Measurements from ENCODE around the gene HRC. TPM values are rescaled to one million over a fixed set of nuclear protein-coding genes. Genes with fewer than 3 reads are reported as not detected.

The HRC gene
- total RNA-seq, 1 donor from 2014 or later = not detected

GRCh38 chr19:49120868-49121267 lies 34.3 kb downstream of the HRC start:
- DNase-seq (ENCODE audit: low read depth) (no peak), FAIRE-seq (no peak)
- no peaks in the 10 kb centered on the region for H3K36me3 ChIP-seq (ENCODE audit: control insufficient read depth, insufficient read depth, low read length)
- no peaks in the 10 kb centered on the region for H3K27me3 ChIP-seq (ENCODE audit: control insufficient read depth, insufficient read depth, low read length)
- TF ChIP-seq CTCF (IDR thresholded peaks at IDR 0.05; ENCODE audit: insufficient read depth, low read length, severe bottlenecking) = no peak
- no peak overlapping the region for H3K4me3 ChIP-seq (ENCODE audit: low read depth, low read length)

GRCh38 chr19:49120325-49120683 lies 34.9 kb downstream of the HRC start:
- Histone ChIP-seq H3K27me3 (ENCODE audit: control insufficient read depth, insufficient read depth, low read length) (no peaks in the 10 kb centered on the region), H3K36me3 (ENCODE audit: control insufficient read depth, insufficient read depth, low read length) (no peaks in the 10 kb centered on the region), H3K4me3 (ENCODE audit: low read depth, low read length) (no peak overlapping the region)
- no peak for DNase-seq (ENCODE audit: low read depth)
- TF ChIP-seq CTCF (IDR thresholded peaks at IDR 0.05; ENCODE audit: insufficient read depth, low read length, severe bottlenecking) = no peak
- FAIRE-seq = no peak

GRCh38 chr19:49119411-49120324 lies 35.5 kb downstream of the HRC start, which contains the start of gene PPFIA3:
Gene PPFIA3, plus strand, starts transcription at chr19:49119544. Its CDS starts 8,330 bp downstream, at chr19:49127874.
- H3K36me3 ChIP-seq (ENCODE audit: control insufficient read depth, insufficient read depth, low read length) = no peaks in the 10 kb centered on the region
- no peak for TF ChIP-seq CTCF (IDR thresholded peaks at IDR 0.05; ENCODE audit: insufficient read depth, low read length, severe bottlenecking)
- no peaks in the 10 kb centered on the region for H3K27me3 ChIP-seq (ENCODE audit: control insufficient read depth, insufficient read depth, low read length)
- DNase-seq (ENCODE audit: low read depth) = no peak
- FAIRE-seq = no peak
- peak within 1 kb of the TSS; percentile 94 for H3K4me3 ChIP-seq (ENCODE audit: low read depth, low read length)

GRCh38 chr19:49118565-49119410 lies 36.4 kb downstream of the HRC start, which contains the start of gene C19orf73:
Gene C19orf73, minus strand, starts transcription at chr19:49119143. Its CDS starts 121 bp downstream, at chr19:49119022.
- DNase-seq (ENCODE audit: low read depth) (peak; percentile 67), FAIRE-seq (no peak)
- TF ChIP-seq CTCF (IDR thresholded peaks at IDR 0.05; ENCODE audit: insufficient read depth, low read length, severe bottlenecking) = peak; percentile 19
- H3K4me3 ChIP-seq (ENCODE audit: low read depth, low read length) = peak within 1 kb of the TSS; percentile 94
- H3K36me3 ChIP-seq (ENCODE audit: control insufficient read depth, insufficient read depth, low read length) = no peaks in the 10 kb centered on the region
- no peaks in the 10 kb centered on the region for H3K27me3 ChIP-seq (ENCODE audit: control insufficient read depth, insufficient read depth, low read length)

GRCh38 chr19:49117677-49118564 lies 37.3 kb downstream of the HRC start:
- DNase-seq (ENCODE audit: low read depth) (no peak), FAIRE-seq (no peak)
- no peak for TF ChIP-seq CTCF (IDR thresholded peaks at IDR 0.05; ENCODE audit: insufficient read depth, low read length, severe bottlenecking)
- Histone ChIP-seq H3K36me3 (ENCODE audit: control insufficient read depth, insufficient read depth, low read length) (no peaks in the 10 kb centered on the region), H3K27me3 (ENCODE audit: control insufficient read depth, insufficient read depth, low read length) (no peaks in the 10 kb centered on the region), H3K4me3 (ENCODE audit: low read depth, low read length) (peak overlapping the region; percentile 94)

Data from bronchial epithelial cell (primary cell).